Esophagus muscularis mucosa (tissue), 4 donors: Measurements from ENCODE around the gene LRMDA. TPM values are rescaled to one million over a fixed set of nuclear protein-coding genes. Genes with fewer than 3 reads are reported as not detected.

Experiments
- DNase-seq: peaks from one replicate; pipeline ENCODE4 v3.0.0-alpha.2; 2017; ENCODE audit errors: extremely low spot score
- H3K27ac ChIP-seq, 4 donors: fragments of 200-600 bp; sonication (generic); replicated peaks in 1 of 4; 1 replicate in 3 of 4; 2 replicates in 1 of 4; pipeline ENCODE4 v1.5.1; 2016 to 2019; ENCODE audit warnings: mild to moderate bottlenecking in 1 of 4
- H3K27me3 ChIP-seq, 4 donors: fragments of 200-600 bp; sonication (generic); one replicate each; pipeline versions ENCODE4 v1.5.1 to v1.6.0; 2016 to 2019
- H3K36me3 ChIP-seq, 4 donors: fragments of 200-600 bp; sonication (generic); one replicate each; pipeline ENCODE4 v1.5.1; 2016 to 2019
- H3K4me1 ChIP-seq, 4 donors: fragments of 200-600 bp; sonication (generic); one replicate each; pipeline ENCODE4 v1.5.1; 2016 to 2019
- H3K4me3 ChIP-seq, 4 donors: fragments of 200-600 bp; sonication (generic); 1 replicate in 2 of 4; 2 replicates in 2 of 4; pipeline ENCODE4 v1.5.1; 2016 to 2019; ENCODE audit warnings: mild to moderate bottlenecking in 4 of 4, moderate library complexity in 1 of 4
- H3K9me3 ChIP-seq, 4 donors: fragments of 200-600 bp; sonication (generic); 1 replicate in 3 of 4; 2 replicates in 1 of 4; pipeline ENCODE4 v1.5.1; 2016 to 2019
- EP300 ChIP-seq: sonication (generic); formaldehyde crosslinking; IDR thresholded peaks from one replicate; pipeline ENCODE4 v1.6.1; 2017; ENCODE audit warnings: antibody characterized with exemption
- POLR2A ChIP-seq: fragments of 450-650 bp; IDR thresholded peaks from one replicate; pipeline ENCODE4 v1.6.1; 2017; ENCODE audit warnings: antibody characterized with exemption, moderate library complexity, mild to moderate bottlenecking, low read depth
- POLR2AphosphoS5 ChIP-seq, 2 donors: sonication (generic); formaldehyde crosslinking; IDR thresholded peaks; one replicate each; pipeline ENCODE4 v1.6.1; 2017; ENCODE audit warnings: antibody characterized with exemption in 2 of 2
- WGBS: methylation state at CpG from one replicate; pipeline ENCODE4 v1.1.5; 2018; 5-methylcytosine and 5-hydroxymethylcytosine counted together
- intact Hi-C: fragments of 100-400 bp; cut with DNase I; formaldehyde crosslinking; loops from one replicate; pipeline ENCODE4 v1.15.1; 2023
- total RNA-seq, 4 donors: library from RNA; depleted of rRNA; stranded (reverse); fragments of >200 nt; gene quantifications; one replicate each; pipeline versions ENCODE4 v1.1.0 to v1.2.1, GENCODE V29; 2016
- TF ChIP-seq, protein P1 (sequence below), 3 experiments: fragments of 200-600 bp in 2 of 3; fragments of 450-650 bp in 1 of 3; sonication (generic) in 2 of 3; IDR thresholded peaks; one replicate each; pipeline ENCODE4 v1.5.1; 2017 to 2019; ENCODE audit warnings: antibody characterized with exemption in 3 of 3, mild to moderate bottlenecking in 2 of 3, moderate library complexity in 1 of 3

The LRMDA gene
- total RNA-seq, 4 donors from 2014 or later = 14.3 to 34.9 (median 26.5) TPM

DNA sequence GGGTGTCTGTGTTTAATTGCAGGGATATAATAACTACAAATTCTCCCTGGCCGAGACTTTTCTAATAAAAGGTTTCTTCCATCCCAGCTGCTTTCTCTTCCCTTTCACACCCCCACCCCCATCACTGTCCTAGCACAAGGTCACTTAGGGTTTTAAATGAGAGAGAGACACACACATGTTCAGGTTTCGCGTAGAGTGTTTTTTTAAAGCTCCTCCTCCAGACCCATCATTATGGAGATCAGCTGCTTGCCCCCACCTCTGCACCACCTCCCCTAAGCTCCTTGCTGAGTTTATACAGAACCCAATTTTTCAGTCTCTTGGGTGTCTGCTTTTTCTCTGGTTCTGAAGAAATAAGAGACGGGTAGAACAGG is 18.6 kb downstream of the LRMDA start:
- H3K4me3 ChIP-seq = no peak overlapping the region
- H3K27ac ChIP-seq = no peak overlapping the region
- no peaks in the 10 kb centered on the region for H3K9me3 ChIP-seq
- no peaks in the 10 kb centered on the region for H3K27me3 ChIP-seq
- DNase-seq = no peak
- H3K4me1 ChIP-seq = peaks cover 0 to 15% (median 9%) of the 10 kb centered on the region in 4 donors
- H3K36me3 ChIP-seq = no peaks in the 10 kb centered on the region
- TF ChIP-seq POLR2AphosphoS5 (IDR thresholded peaks at IDR 0.05) = no peak
- TF ChIP-seq, protein P1, sequence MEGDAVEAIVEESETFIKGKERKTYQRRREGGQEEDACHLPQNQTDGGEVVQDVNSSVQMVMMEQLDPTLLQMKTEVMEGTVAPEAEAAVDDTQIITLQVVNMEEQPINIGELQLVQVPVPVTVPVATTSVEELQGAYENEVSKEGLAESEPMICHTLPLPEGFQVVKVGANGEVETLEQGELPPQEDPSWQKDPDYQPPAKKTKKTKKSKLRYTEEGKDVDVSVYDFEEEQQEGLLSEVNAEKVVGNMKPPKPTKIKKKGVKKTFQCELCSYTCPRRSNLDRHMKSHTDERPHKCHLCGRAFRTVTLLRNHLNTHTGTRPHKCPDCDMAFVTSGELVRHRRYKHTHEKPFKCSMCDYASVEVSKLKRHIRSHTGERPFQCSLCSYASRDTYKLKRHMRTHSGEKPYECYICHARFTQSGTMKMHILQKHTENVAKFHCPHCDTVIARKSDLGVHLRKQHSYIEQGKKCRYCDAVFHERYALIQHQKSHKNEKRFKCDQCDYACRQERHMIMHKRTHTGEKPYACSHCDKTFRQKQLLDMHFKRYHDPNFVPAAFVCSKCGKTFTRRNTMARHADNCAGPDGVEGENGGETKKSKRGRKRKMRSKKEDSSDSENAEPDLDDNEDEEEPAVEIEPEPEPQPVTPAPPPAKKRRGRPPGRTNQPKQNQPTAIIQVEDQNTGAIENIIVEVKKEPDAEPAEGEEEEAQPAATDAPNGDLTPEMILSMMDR (IDR thresholded peaks at IDR 0.05) = no peak
- no peak for TF ChIP-seq EP300
- no peak for TF ChIP-seq POLR2A
- whole genome bisulfite sequencing = 69% methylated on average over 4 of the region's 4 CpGs
- intact Hi-C loops = no loop called here

DNA sequence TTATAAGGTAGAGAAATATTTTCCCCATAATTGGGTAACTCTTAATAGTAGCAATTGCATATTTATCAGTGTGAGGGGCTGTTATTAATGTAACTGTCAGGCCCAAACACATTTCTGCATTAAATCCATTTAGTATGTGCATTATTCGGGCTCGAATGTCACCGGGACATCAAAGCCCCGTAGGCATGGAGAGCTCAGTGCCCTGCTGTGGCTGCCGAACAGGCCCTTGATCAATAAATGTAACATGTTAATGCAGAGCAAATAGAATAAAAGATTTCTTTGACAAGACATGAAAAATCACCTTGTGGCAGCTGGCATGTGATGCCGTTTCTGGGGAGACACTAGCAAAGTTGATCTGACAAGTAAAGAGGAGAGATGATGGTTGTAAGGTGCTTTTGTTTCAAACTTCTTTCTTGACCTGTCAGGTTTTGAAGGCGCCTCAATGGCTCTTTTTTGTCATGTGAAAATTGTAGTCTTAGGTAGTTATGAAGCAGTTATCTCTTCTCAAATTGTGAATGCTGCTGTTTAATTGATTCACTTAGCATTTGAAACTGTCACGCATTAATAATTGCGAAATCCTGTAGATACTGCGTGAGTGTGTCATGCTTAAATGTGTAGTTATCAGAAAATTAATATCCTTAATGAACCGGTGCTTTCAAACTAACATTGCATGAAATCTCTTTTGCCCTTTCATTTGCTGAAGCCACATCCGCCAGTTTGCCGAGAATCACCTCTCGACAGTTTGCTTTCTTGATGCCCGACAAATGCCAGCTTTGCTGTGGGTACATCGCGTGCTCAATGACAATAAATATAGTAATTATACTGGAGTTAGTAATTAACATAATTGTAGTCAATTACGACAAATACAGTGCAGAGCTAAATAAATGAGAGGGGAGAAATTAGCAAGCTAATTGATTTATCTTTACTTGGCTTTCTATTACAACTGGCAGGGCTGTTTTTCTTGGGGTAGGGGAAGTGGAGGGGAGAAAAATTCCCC is 19.5 kb downstream of the LRMDA start:
- peaks cover 0 to 15% (median 9%) of the 10 kb centered on the region in 4 donors for H3K4me1 ChIP-seq
- DNase-seq = no peak
- TF ChIP-seq, protein P1 (IDR thresholded peaks at IDR 0.05) = no peak
- TF ChIP-seq POLR2AphosphoS5 (IDR thresholded peaks at IDR 0.05) (no peak), EP300 (no peak), POLR2A (no peak)
- WGBS = 95% methylated on average over 18 of the region's 18 CpGs
- H3K36me3 ChIP-seq = peaks cover 0 to 1% (median 0%) of the 10 kb centered on the region in 4 donors
- no peak overlapping the region for H3K27ac ChIP-seq
- H3K4me3 ChIP-seq = no peak overlapping the region
- intact Hi-C loops = no loop called here
- H3K27me3 ChIP-seq = no peaks in the 10 kb centered on the region
- H3K9me3 ChIP-seq = no peaks in the 10 kb centered on the region

DNA sequence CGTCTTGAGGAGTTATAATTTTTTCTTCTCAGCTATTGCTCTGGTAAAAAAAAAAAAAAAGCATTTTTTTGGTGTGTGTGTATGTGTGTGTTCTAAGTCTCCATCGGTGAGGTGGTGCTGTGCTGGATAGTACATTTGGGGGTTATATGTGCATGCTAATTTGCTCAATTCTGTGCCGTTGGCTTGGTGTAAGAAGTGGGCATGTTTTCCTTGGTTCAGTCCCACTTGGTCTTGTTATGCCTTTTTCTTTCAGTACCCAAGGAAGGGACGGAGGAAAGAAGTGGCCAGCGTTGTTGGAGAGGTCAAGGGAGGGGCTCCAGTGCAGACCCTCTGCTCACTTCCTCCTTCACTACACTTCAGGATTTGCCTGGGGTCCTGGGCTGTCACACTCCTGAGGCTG is 20.4 kb downstream of the LRMDA start:
- intact Hi-C loops = no loop called here
- Histone ChIP-seq H3K9me3 (no peaks in the 10 kb centered on the region), H3K27me3 (no peaks in the 10 kb centered on the region), H3K4me3 (peak overlapping the region in 3 of 4 donors; percentile 6 to 27 (median 15)), H3K4me1 (peaks cover 0 to 15% (median 9%) of the 10 kb centered on the region in 4 donors), H3K27ac (no peak overlapping the region), H3K36me3 (peaks cover 0 to 4% (median 0%) of the 10 kb centered on the region in 4 donors)
- DNase-seq = no peak
- no peak for TF ChIP-seq POLR2A
- no peak for TF ChIP-seq POLR2AphosphoS5 (IDR thresholded peaks at IDR 0.05)
- no peak for TF ChIP-seq EP300
- TF ChIP-seq, protein P1 (IDR thresholded peaks at IDR 0.05) = no peak
- WGBS = 96% methylated on average over 5 of the region's 5 CpGs

DNA sequence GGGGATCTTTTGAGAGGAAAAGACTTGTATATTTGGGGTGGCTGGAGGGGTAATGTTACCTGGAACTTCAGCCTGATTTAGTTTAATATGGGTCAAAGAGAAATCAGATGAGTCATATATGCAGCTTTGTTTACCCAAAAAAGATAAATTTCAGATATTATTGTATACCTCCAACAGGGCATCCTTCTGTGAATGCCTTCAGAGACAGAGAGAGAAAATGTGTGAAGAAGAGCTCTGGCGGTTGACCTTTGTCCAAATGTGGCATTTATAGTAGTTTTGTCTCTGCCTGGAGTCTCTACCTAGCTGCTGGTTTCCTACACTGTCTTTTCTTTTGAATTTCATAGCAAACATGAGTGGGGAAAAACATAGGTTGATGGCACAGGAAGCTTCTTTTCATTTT is 21.6 kb downstream of the LRMDA start:
- WGBS = 95% methylated on average over 1 of the region's 1 CpG
- peaks cover 0 to 15% (median 9%) of the 10 kb centered on the region in 4 donors for H3K4me1 ChIP-seq
- intact Hi-C loops = no loop called here
- no peak overlapping the region for H3K4me3 ChIP-seq
- H3K27ac ChIP-seq = no peak overlapping the region
- no peaks in the 10 kb centered on the region for H3K9me3 ChIP-seq
- no peak for DNase-seq
- peaks cover 0 to 4% (median 0%) of the 10 kb centered on the region in 4 donors for H3K36me3 ChIP-seq
- TF ChIP-seq EP300 = no peak
- TF ChIP-seq POLR2AphosphoS5 (IDR thresholded peaks at IDR 0.05) = no peak
- H3K27me3 ChIP-seq = no peaks in the 10 kb centered on the region

DNA sequence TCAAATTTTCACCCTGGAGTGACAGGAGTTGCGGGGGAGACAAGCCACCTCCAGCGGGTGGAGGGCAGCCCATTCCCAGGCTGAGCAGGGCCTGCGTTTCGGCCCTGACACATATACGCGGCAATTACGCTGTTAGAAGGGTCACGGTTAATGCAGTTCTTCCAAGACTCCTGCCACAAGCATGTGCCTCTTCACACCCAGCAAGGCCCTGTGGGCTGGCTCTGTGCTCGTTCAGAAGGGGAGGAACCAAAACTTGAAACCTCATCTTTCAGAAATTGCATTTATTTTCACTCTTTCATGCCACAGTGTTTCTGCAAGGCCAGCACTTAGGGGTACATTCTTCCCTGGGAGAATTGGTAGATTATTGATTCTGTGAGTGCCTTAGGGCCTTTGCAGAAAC is 24.7 kb downstream of the LRMDA start:
- H3K4me1 ChIP-seq = no peaks in the 10 kb centered on the region
- no peak for TF ChIP-seq POLR2A
- TF ChIP-seq EP300 = no peak
- TF ChIP-seq, protein P1 (IDR thresholded peaks at IDR 0.05) = no peak
- TF ChIP-seq POLR2AphosphoS5 (IDR thresholded peaks at IDR 0.05) = no peak

More for the DNA sequence above, 24.7 kb downstream of the LRMDA start:
- no peak for DNase-seq
- Histone ChIP-seq H3K4me3 (no peak overlapping the region), H3K9me3 (no peaks in the 10 kb centered on the region), H3K36me3 (peaks cover 0 to 4% (median 0%) of the 10 kb centered on the region in 4 donors), H3K27ac (no peak overlapping the region), H3K27me3 (no peaks in the 10 kb centered on the region)
- intact Hi-C loops = no loop called here
- 91% methylated on average over 9 of the region's 9 CpGs for WGBS
